IMR-90 (cell line): ENCODE data around the gene NPAS3. TPM values are rescaled to one million over a fixed set of nuclear protein-coding genes. Genes with fewer than 3 reads are reported as not detected.

Source experiments
- ATAC-seq: fragments of 200-7000 bp; cut with Tn5 transposase; 2 replicates; pipeline ENCODE4 v1.9.1; 2020; ENCODE audit warnings: low read depth, mild to moderate bottlenecking, moderate library complexity
- BruUV-seq: library from RNA; stranded (reverse); fragments of 400-500 nt; replicated peaks from 2 replicates; lab custom pipeline; 2021; lab: Mats Ljungman, UMichigan
- CTCF ChIA-PET: fragments of 300-600 bp; formaldehyde crosslinking; extraction: SDS; loops from one replicate; lab custom pipeline; 2021; ENCODE audit warnings: antibody characterized with exemption; lab: Yijun Ruan, JAX
- POLR2A ChIA-PET: fragments of 300-600 bp; sonication (Branson Sonifier 250); formaldehyde crosslinking; loops from one replicate; lab custom pipeline; 2022; ENCODE audit warnings: antibody characterized with exemption; ENCODE audit not compliant: unreplicated experiment; lab: Charles Lee
- DNase-seq: peaks from one replicate; pipeline ENCODE4 v3.0.0; 2013
- H2AFZ ChIP-seq: replicated peaks from 2 replicates; pipeline ENCODE3; 2013; ENCODE audit warnings: low read length, mild to moderate bottlenecking; ENCODE audit not compliant: poor library complexity
- H2AK5ac ChIP-seq: 2 replicates; pipeline ENCODE4 v1.6.1; 2013; ENCODE audit warnings: low read depth, low read length, inconsistent platforms
- H2AK9ac ChIP-seq: replicated peaks from 2 replicates; pipeline ENCODE3; 2013; ENCODE audit warnings: mild to moderate bottlenecking, low read depth, low read length, moderate library complexity; ENCODE audit not compliant: poor library complexity
- H2BK120ac ChIP-seq: 2 replicates; pipeline ENCODE4 v1.6.1; 2013; ENCODE audit warnings: low read depth, low read length, inconsistent platforms
- H2BK15ac ChIP-seq: 3 replicates; pipeline ENCODE4 v1.6.1; 2013; ENCODE audit warnings: low read depth, low read length, inconsistent platforms
- H2BK20ac ChIP-seq: 2 replicates; pipeline ENCODE4 v1.6.1; 2013; ENCODE audit warnings: low read depth, mild to moderate bottlenecking, inconsistent platforms, low read length, moderate library complexity
- H2BK5ac ChIP-seq: 2 replicates; pipeline ENCODE4 v1.6.1; 2013; ENCODE audit warnings: mild to moderate bottlenecking, low read depth, low read length, inconsistent platforms; ENCODE audit not compliant: poor library complexity, severe bottlenecking
- H3K14ac ChIP-seq: replicated peaks from 2 replicates; pipeline ENCODE4 v1.6.1; 2013; ENCODE audit warnings: low read depth, low read length, inconsistent platforms
- H3K18ac ChIP-seq: 2 replicates; pipeline ENCODE4 v1.6.1; 2013; ENCODE audit warnings: low read depth, low read length, control low read depth
- H3K23ac ChIP-seq: 2 replicates; pipeline ENCODE4 v1.6.1; 2013; ENCODE audit warnings: low read depth, low read length, inconsistent platforms
- H3K27ac ChIP-seq: 2 replicates; pipeline ENCODE4 v1.5.1; 2013; ENCODE audit warnings: mild to moderate bottlenecking, control low read depth, low read length; ENCODE audit not compliant: insufficient read depth
- H3K27me3 ChIP-seq: 2 replicates; pipeline ENCODE4 v1.6.1; 2013; ENCODE audit warnings: low read length; ENCODE audit not compliant: control insufficient read depth, insufficient read depth
- H3K36me3 ChIP-seq: 2 replicates; pipeline ENCODE4 v1.6.1; 2013; ENCODE audit warnings: low read length, mixed read lengths; ENCODE audit not compliant: control insufficient read depth, insufficient read depth
- H3K4ac ChIP-seq: 2 replicates; pipeline ENCODE4 v1.6.1; 2013; ENCODE audit warnings: low read depth, low read length, inconsistent platforms
- H3K4me1 ChIP-seq: 2 replicates; pipeline ENCODE4 v1.6.1; 2013; ENCODE audit warnings: low read length, mixed read lengths; ENCODE audit not compliant: control insufficient read depth, insufficient read depth
- H3K4me2 ChIP-seq: 2 replicates; pipeline ENCODE4 v1.6.1; 2013; ENCODE audit warnings: low read depth, mild to moderate bottlenecking, control low read depth, low read length, moderate library complexity
- H3K4me3 ChIP-seq: 2 replicates; pipeline ENCODE4 v1.5.1; 2013; ENCODE audit warnings: low read depth, mild to moderate bottlenecking, control low read depth, low read length, moderate library complexity; ENCODE audit not compliant: insufficient read depth
- H3K56ac ChIP-seq: 2 replicates; pipeline ENCODE4 v1.6.1; 2013; ENCODE audit warnings: low read length, inconsistent platforms; ENCODE audit not compliant: insufficient read depth; ENCODE audit errors: extremely low read depth
- H3K79me1 ChIP-seq, 2 experiments: 2 replicates each; pipeline ENCODE4 v1.6.1; 2013; ENCODE audit warnings: low read length in 2 of 2, inconsistent platforms in 1 of 2, low read depth in 1 of 2
- H3K9ac ChIP-seq: 2 replicates; pipeline ENCODE4 v1.6.1; 2013; ENCODE audit warnings: low read depth, low read length, control low read depth
- H3K9me1 ChIP-seq: 2 replicates; pipeline ENCODE4 v1.6.1; 2013; ENCODE audit warnings: low read length, inconsistent platforms; ENCODE audit not compliant: insufficient read depth
- H3K9me3 ChIP-seq: 2 replicates; pipeline ENCODE4 v1.6.1; 2013; ENCODE audit warnings: low read length; ENCODE audit not compliant: control insufficient read depth, insufficient read depth
- H4K20me1 ChIP-seq: 2 replicates; pipeline ENCODE4 v1.6.1; 2013; ENCODE audit warnings: low read length, inconsistent platforms; ENCODE audit not compliant: insufficient read depth
- H4K5ac ChIP-seq: 2 replicates; pipeline ENCODE4 v1.6.1; 2013; ENCODE audit warnings: mild to moderate bottlenecking, low read depth, low read length, control low read depth
- H4K8ac ChIP-seq, 2 experiments: 2 replicates each; pipeline ENCODE4 v1.6.1; 2013; ENCODE audit warnings: low read depth in 2 of 2, low read length in 2 of 2, control low read depth in 1 of 2, inconsistent platforms in 1 of 2
- H4K91ac ChIP-seq: 2 replicates; pipeline ENCODE4 v1.6.1; 2013; ENCODE audit warnings: low read depth, low read length, inconsistent platforms; ENCODE audit not compliant: insufficient read depth
- CEBPB ChIP-seq: IDR thresholded peaks from 2 replicates; pipeline ENCODE4 v1.6.1; 2012; ENCODE audit warnings: low read depth, low read length, improper control_type of control experiment
- CTCF ChIP-seq: conservative IDR thresholded peaks from 2 replicates; pipeline ENCODE4 v1.5.1; 2012; ENCODE audit warnings: mild to moderate bottlenecking, low read depth, low read length, improper control_type of control experiment
- MAFK ChIP-seq: IDR thresholded peaks from 2 replicates; pipeline ENCODE4 v1.6.1; 2012; ENCODE audit warnings: low read depth, low read length, improper control_type of control experiment
- MAZ ChIP-seq: IDR thresholded peaks from 2 replicates; pipeline ENCODE4 v1.6.1; 2012; ENCODE audit warnings: low read depth, mild to moderate bottlenecking, low read length, improper control_type of control experiment, moderate library complexity, borderline replicate concordance
- MXI1 ChIP-seq: IDR thresholded peaks from 2 replicates; pipeline ENCODE4 v1.6.1; 2012; ENCODE audit warnings: low read depth, mild to moderate bottlenecking, low read length, moderate library complexity, borderline replicate concordance
- NFE2L2 ChIP-seq: fragments of 150-350 bp; IDR thresholded peaks from 2 replicates; pipeline ENCODE4 v1.6.1; 2016; ENCODE audit warnings: low read depth, mild to moderate bottlenecking, low read length
- RAD21 ChIP-seq: IDR thresholded peaks from 2 replicates; pipeline ENCODE4 v1.6.1; 2012; ENCODE audit warnings: low read length, improper control_type of control experiment
- RCOR1 ChIP-seq: IDR thresholded peaks from 2 replicates; pipeline ENCODE4 v1.6.1; 2012; ENCODE audit warnings: mild to moderate bottlenecking, low read length, improper control_type of control experiment; ENCODE audit not compliant: insufficient replicate concordance
- RFX5 ChIP-seq: IDR thresholded peaks from 2 replicates; pipeline ENCODE4 v1.8.0; 2012; ENCODE audit warnings: low read depth, mild to moderate bottlenecking, low read length, moderate library complexity
- SMC3 ChIP-seq: fragments of 150-350 bp; IDR thresholded peaks from 2 replicates; pipeline ENCODE4 v1.6.1; 2016; ENCODE audit warnings: low read depth, mild to moderate bottlenecking, antibody characterized with exemption, low read length, moderate library complexity
- WGBS, 2 experiments: methylation state at CpG; one replicate each; pipeline versions ENCODE4 v1.1.5 to v1.1.7; 2013; ENCODE audit warnings: missing lambda C conversion rate in 2 of 2; ENCODE audit not compliant: insufficient read length in 1 of 2; ENCODE audit errors: extremely low coverage in 2 of 2; 5-methylcytosine and 5-hydroxymethylcytosine counted together
- dilution Hi-C: fragments of 300-500 bp; cut with HindIII; formaldehyde crosslinking; loops from one replicate; pipeline ENCODE4 v1.14.3; 2018; ENCODE audit warnings: low sequenced_read_pairs; ENCODE audit not compliant: unreplicated experiment
- in situ Hi-C: fragments of 300-500 bp; cut with MboI; formaldehyde crosslinking; loops from 3 replicates; pipeline ENCODE4 v1.14.3; 2019; ENCODE audit warnings: low sequenced_read_pairs, inconsistent platforms, mixed read lengths
- intact Hi-C: fragments of 100-400 bp; cut with micrococcal nuclease; formaldehyde crosslinking; loops from 2 replicates; pipeline ENCODE4 v1.10.0; 2022
- polyA plus RNA-seq, 3 experiments: library from polyadenylated mRNA; depleted of rRNA; stranded (reverse); fragments of >200 nt; gene quantifications; 2 replicates each; pipeline ENCODE4 v1.2.3, GENCODE V29; 2012; ENCODE audit warnings: low replicate concordance in 1 of 3
- total RNA-seq: library from RNA; depleted of rRNA; stranded (reverse); fragments of >200 nt; gene quantifications from 2 replicates; pipeline ENCODE4 v1.2.3, GENCODE V29; 2012
- TF ChIP-seq, protein P1 (sequence below): fragments of 150-350 bp; IDR thresholded peaks from 2 replicates; pipeline ENCODE4 v1.6.1; 2016; ENCODE audit warnings: low read depth, mild to moderate bottlenecking, low read length, moderate library complexity, borderline replicate concordance
- TF ChIP-seq, protein P2 (sequence below): fragments of 150-350 bp; IDR thresholded peaks from 2 replicates; pipeline ENCODE4 v1.6.1; 2017; ENCODE audit warnings: mild to moderate bottlenecking, antibody characterized with exemption, low read length, low read depth

Gene NPAS3
- total and polyA plus RNA-seq, 2 of the 4 experiments (the other 2 are of a cell fraction): not detected

DNA sequence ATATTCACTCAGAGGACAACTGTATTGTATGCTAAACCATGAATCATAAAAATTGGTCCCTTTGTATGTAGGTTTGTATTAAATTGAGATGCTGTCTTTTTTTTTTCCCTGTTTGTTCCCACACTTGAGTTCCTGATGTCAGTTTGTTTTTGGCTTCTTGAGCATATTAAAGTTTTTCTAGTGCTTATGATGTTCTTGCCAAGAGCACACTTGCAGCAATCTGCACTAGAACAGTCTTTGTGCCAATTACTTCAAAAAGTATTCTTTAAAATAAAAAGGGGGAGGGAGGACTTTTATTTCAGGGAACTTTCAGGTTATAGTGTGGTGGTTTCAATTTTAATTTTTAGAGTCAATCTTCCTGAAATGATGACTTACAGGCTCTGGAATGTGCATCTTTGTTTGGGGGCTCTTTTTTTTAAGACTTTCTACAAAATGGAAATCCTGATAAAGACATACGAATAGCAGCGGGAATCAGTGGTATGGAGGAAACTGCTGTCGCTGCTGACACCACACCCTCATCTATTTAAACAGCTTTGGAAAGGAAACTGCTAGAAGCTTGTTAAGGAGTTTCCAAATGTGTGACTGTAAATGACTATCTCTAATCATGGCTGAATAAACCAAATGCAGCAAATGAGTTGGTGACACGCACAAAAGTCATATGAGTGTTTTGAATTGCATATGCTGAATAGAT is 823.6 kb downstream of the NPAS3 start:
- H3K4me2 ChIP-seq: no peak overlapping the region
- dilution Hi-C loops (no loop called here), intact Hi-C loops (no loop called here), in situ Hi-C loops (no loop called here)
- no peak overlapping the region for H3K27ac ChIP-seq
- DNase-seq (no peak), ATAC-seq (no peak)
- no peak overlapping the region for H2BK20ac ChIP-seq
- CTCF ChIA-PET: no interaction called here
- no peak overlapping the region for H3K23ac ChIP-seq
- H3K4me1 ChIP-seq: no peaks in the 10 kb centered on the region
- no peaks in the 10 kb centered on the region for H3K79me1 ChIP-seq
- no peak overlapping the region for H3K4me3 ChIP-seq
- H2AFZ ChIP-seq: no peak overlapping the region
- H3K9me1 ChIP-seq: no peaks in the 10 kb centered on the region
- no peaks in the 10 kb centered on the region for H4K20me1 ChIP-seq
- no peaks in the 10 kb centered on the region for H3K9me3 ChIP-seq
- H4K8ac ChIP-seq: no peak overlapping the region
- H4K91ac ChIP-seq: no peak overlapping the region
- H3K56ac ChIP-seq: no peak overlapping the region
- H3K36me3 ChIP-seq: no peaks in the 10 kb centered on the region
- no peak overlapping the region for H3K18ac ChIP-seq
- no peak overlapping the region for H2BK15ac ChIP-seq
- no peak overlapping the region for H2AK9ac ChIP-seq
- H3K9ac ChIP-seq: no peak overlapping the region
- TF ChIP-seq RCOR1 (no peak), NFE2L2 (no peak), CTCF (no peak), RAD21 (no peak), CEBPB (no peak), MXI1 (no peak), SMC3 (no peak), MAFK (no peak), RFX5 (no peak), MAZ (no peak)
- TF ChIP-seq, protein P1, sequence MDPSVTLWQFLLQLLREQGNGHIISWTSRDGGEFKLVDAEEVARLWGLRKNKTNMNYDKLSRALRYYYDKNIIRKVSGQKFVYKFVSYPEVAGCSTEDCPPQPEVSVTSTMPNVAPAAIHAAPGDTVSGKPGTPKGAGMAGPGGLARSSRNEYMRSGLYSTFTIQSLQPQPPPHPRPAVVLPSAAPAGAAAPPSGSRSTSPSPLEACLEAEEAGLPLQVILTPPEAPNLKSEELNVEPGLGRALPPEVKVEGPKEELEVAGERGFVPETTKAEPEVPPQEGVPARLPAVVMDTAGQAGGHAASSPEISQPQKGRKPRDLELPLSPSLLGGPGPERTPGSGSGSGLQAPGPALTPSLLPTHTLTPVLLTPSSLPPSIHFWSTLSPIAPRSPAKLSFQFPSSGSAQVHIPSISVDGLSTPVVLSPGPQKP: no peak
- TF ChIP-seq, protein P2, sequence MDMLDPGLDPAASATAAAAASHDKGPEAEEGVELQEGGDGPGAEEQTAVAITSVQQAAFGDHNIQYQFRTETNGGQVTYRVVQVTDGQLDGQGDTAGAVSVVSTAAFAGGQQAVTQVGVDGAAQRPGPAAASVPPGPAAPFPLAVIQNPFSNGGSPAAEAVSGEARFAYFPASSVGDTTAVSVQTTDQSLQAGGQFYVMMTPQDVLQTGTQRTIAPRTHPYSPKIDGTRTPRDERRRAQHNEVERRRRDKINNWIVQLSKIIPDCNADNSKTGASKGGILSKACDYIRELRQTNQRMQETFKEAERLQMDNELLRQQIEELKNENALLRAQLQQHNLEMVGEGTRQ: no peak
- no peak overlapping the region for H2AK5ac ChIP-seq
- H3K27me3 ChIP-seq: no peaks in the 10 kb centered on the region
- no peak overlapping the region for H2BK120ac ChIP-seq
- no peak overlapping the region for H3K14ac ChIP-seq
- H3K4ac ChIP-seq: no peak overlapping the region
- WGBS, 2 experiments: no CpG with 5 or more reads among the region's 4 CpGs
- H4K5ac ChIP-seq: no peak overlapping the region
- no TSS peak for BruUV-seq
- no peak overlapping the region for H2BK5ac ChIP-seq
- POLR2A ChIA-PET: no interaction called here
